Keratinocyte (primary cell): Measurements from ENCODE around the gene ASL. TPM values are rescaled to one million over a fixed set of nuclear protein-coding genes. Genes with fewer than 3 reads are reported as not detected.
"Not testable (repeated sequence)": the region's sequence is repeated elsewhere in the genome, so short reads cannot be mapped to it uniquely, and the experiment has no call there.

ENCODE experiments used
- DNase-seq: peaks from one replicate; pipeline ENCODE4 v3.0.0-alpha.2; 2011; ENCODE audit warnings: low read depth, missing footprints, low spot score
- FAIRE-seq: peaks from 2 replicates; lab custom pipeline; 2011; peaks lifted over from hg19 to GRCh38; lab: Jason Lieb, UNC
- H2AFZ ChIP-seq: 2 replicates; pipeline ENCODE4 v1.6.0; 2012; ENCODE audit warnings: low read length, control low read depth, inconsistent platforms; ENCODE audit not compliant: control insufficient read depth
- H3K27ac ChIP-seq: 2 replicates; pipeline ENCODE4 v1.5.1; 2011; ENCODE audit warnings: low read length; ENCODE audit not compliant: control insufficient read depth, insufficient read depth
- H3K27me3 ChIP-seq: 3 replicates; pipeline ENCODE4 v1.6.0; 2011; ENCODE audit warnings: low read length; ENCODE audit not compliant: control insufficient read depth, insufficient read depth; ENCODE audit errors: extremely low read depth
- H3K36me3 ChIP-seq, 2 experiments: 2 replicates in 1 of 2; 3 replicates in 1 of 2; pipeline ENCODE4 v1.5.1; 2011; ENCODE audit warnings: low read length in 2 of 2, mild to moderate bottlenecking in 1 of 2; ENCODE audit not compliant: control insufficient read depth in 2 of 2, insufficient read depth in 2 of 2; ENCODE audit errors: extremely low read depth in 1 of 2
- H3K4me1 ChIP-seq: 3 replicates; pipeline ENCODE4 v1.5.1; 2011; ENCODE audit warnings: low read length; ENCODE audit not compliant: control insufficient read depth, insufficient read depth; ENCODE audit errors: extremely low read depth
- H3K4me2 ChIP-seq: 3 replicates; pipeline ENCODE4 v1.6.0; 2011; ENCODE audit warnings: low read depth, low read length; ENCODE audit not compliant: control insufficient read depth, insufficient read depth; ENCODE audit errors: extremely low read depth
- H3K4me3 ChIP-seq, 3 experiments: fragments of 200-600 bp in 1 of 3; sonication (generic) in 1 of 3; 2 replicates in 2 of 3; 3 replicates in 1 of 3; pipeline ENCODE4 v1.5.1; 2011 to 2016; ENCODE audit warnings: low read length in 3 of 3, mild to moderate bottlenecking in 3 of 3, control low read depth in 2 of 3, inconsistent platforms in 1 of 3, low read depth in 1 of 3, mixed read lengths in 1 of 3, mixed run types in 1 of 3, moderate library complexity in 1 of 3; ENCODE audit not compliant: control insufficient read depth in 2 of 3, insufficient read depth in 2 of 3; ENCODE audit errors: extremely low read depth in 1 of 3
- H3K79me2 ChIP-seq: 2 replicates; pipeline ENCODE4 v1.6.0; 2012; ENCODE audit warnings: low read length; ENCODE audit not compliant: control insufficient read depth, insufficient read depth
- H3K9ac ChIP-seq: 3 replicates; pipeline ENCODE4 v1.6.0; 2011; ENCODE audit warnings: low read length; ENCODE audit not compliant: control insufficient read depth, insufficient read depth; ENCODE audit errors: extremely low read depth
- H3K9me1 ChIP-seq: 3 replicates; pipeline ENCODE4 v1.6.0; 2011; ENCODE audit warnings: low read length; ENCODE audit not compliant: control insufficient read depth, insufficient read depth; ENCODE audit errors: extremely low read depth
- H3K9me3 ChIP-seq: 2 replicates; pipeline ENCODE4 v1.5.1; 2012; ENCODE audit warnings: low read depth, low read length; ENCODE audit not compliant: control insufficient read depth
- H4K20me1 ChIP-seq: 3 replicates; pipeline ENCODE4 v1.6.0; 2011; ENCODE audit warnings: low read length; ENCODE audit not compliant: control insufficient read depth, insufficient read depth; ENCODE audit errors: extremely low read depth
- CTCF ChIP-seq, 3 experiments: IDR thresholded peaks in 1 of 3; conservative IDR thresholded peaks in 1 of 3; optimal IDR thresholded peaks in 1 of 3; 2 replicates in 2 of 3; 3 replicates in 1 of 3; pipeline versions ENCODE3 to v1.5.1; 2011; ENCODE audit warnings: low read length in 3 of 3, mild to moderate bottlenecking in 3 of 3, moderate library complexity in 2 of 3, control low read depth in 1 of 3, inconsistent platforms in 1 of 3; ENCODE audit not compliant: insufficient read depth in 2 of 3; ENCODE audit errors: extremely low read depth in 1 of 3
- EZH2 ChIP-seq: IDR thresholded peaks from one replicate; pipeline ENCODE4 v1.6.1; 2012; ENCODE audit warnings: inconsistent platforms, mild to moderate bottlenecking, low read length, moderate library complexity
- dilution Hi-C: fragments of 300-500 bp; cut with MboI; formaldehyde crosslinking; loops from one replicate; pipeline ENCODE4 v1.7.0; 2020; ENCODE audit warnings: low sequenced_read_pairs; ENCODE audit not compliant: extremely low pct_ligation_motif_present
- polyA plus RNA-seq, 5 experiments: library from polyadenylated mRNA; depleted of rRNA in 3 of 5; stranded (reverse) in 3 of 5; stranded (forward) in 1 of 5; unstranded in 1 of 5; fragments of >200 nt; gene quantifications; 1 replicate in 1 of 5; 2 replicates in 3 of 5; 3 replicates in 1 of 5; pipeline versions ENCODE4 v1.2.1 to v1.2.3, GENCODE V29; 2011 to 2012; ENCODE audit warnings: missing spikeins in 2 of 5, low read depth in 1 of 5, low replicate concordance in 1 of 5

ASL gene
- polyA plus RNA-seq, 1 donor (not counting 4 experiments of a cell fraction or from before 2014, with no cell fraction given): 24.4 TPM

- H3K79me2 ChIP-seq: peaks cover 13% of the 10 kb centered on the region
- no peaks in the 10 kb centered on the region for H3K36me3 ChIP-seq
- H4K20me1 ChIP-seq: no peaks in the 10 kb centered on the region
- no peaks in the 10 kb centered on the region for H3K27me3 ChIP-seq
- peak overlapping the region; percentile 26 for H3K27ac ChIP-seq
- no peak overlapping the region for H3K4me3 ChIP-seq
- FAIRE-seq (peak; percentile 82), DNase-seq (peak; percentile 52)
- H3K4me2 ChIP-seq: no peak overlapping the region
- no peak overlapping the region for H2AFZ ChIP-seq
- no peak overlapping the region for H3K9ac ChIP-seq
- H3K9me1 ChIP-seq: no peaks in the 10 kb centered on the region
- H3K4me1 ChIP-seq: peaks cover 15% of the 10 kb centered on the region
- dilution Hi-C loops: no loop called here
- H3K9me3 ChIP-seq: no peaks in the 10 kb centered on the region
- no peak for TF ChIP-seq EZH2
- TF ChIP-seq CTCF (optimal IDR thresholded peaks at IDR 0.05 in 1 of 3, IDR thresholded peaks at IDR 0.05 in 1 of 3, conservative IDR thresholded peaks at IDR 0.05 in 1 of 3; ENCODE audit: extremely low read depth in 1 of 3, insufficient read depth in 2 of 3, low read length in 3 of 3): no peak
These were observed 35.2 kb downstream of the ASL start for GRCh38 chr7:66110856-66111255.

GRCh38 chr7:66114743-66115649, 39.4 kb downstream of the ASL start, which contains the start of gene CRCP:
Gene CRCP (plus strand): TSS chr7:66114847. CDS start chr7:66114963, 116 bp downstream.
- Histone ChIP-seq H3K79me2 (peaks cover 53% of the 10 kb centered on the region), H3K4me2 (peak within 1 kb of the TSS; percentile 85), H3K9me1 (no peaks in the 10 kb centered on the region), H3K9ac (peak within 1 kb of the TSS; percentile 96), H3K27ac (peak within 1 kb of the TSS; percentile 90), H3K27me3 (no peaks in the 10 kb centered on the region), H3K9me3 (no peaks in the 10 kb centered on the region), H3K4me1 (peaks cover 26% of the 10 kb centered on the region), H3K4me3 (peak within 1 kb of the TSS; percentile 79 to 91 (median 86)), H4K20me1 (peaks cover 4% of the 10 kb centered on the region), H2AFZ (peak within 1 kb of the TSS; percentile 95), H3K36me3 (peaks cover 0 to 3% of the 10 kb centered on the region in 2 experiments)
- no peak for FAIRE-seq
- dilution Hi-C loops: no loop called here
- DNase-seq: no peak
- TF ChIP-seq CTCF (optimal IDR thresholded peaks at IDR 0.05 in 1 of 3, IDR thresholded peaks at IDR 0.05 in 1 of 3, conservative IDR thresholded peaks at IDR 0.05 in 1 of 3; ENCODE audit: extremely low read depth in 1 of 3, insufficient read depth in 2 of 3, low read length in 3 of 3) (peak; percentile 42 to 61 (median 47)), EZH2 (no peak)

GRCh38 chr7:66116680-66117420, 41.2 kb downstream of the ASL start:
- DNase-seq, H2AFZ ChIP-seq, H3K9ac ChIP-seq, H3K27me3 ChIP-seq, H4K20me1 ChIP-seq, H3K36me3 ChIP-seq, H3K27ac ChIP-seq, dilution Hi-C loops, H3K9me3 ChIP-seq, H3K9me1 ChIP-seq, H3K4me2 ChIP-seq, H3K4me3 ChIP-seq, FAIRE-seq: not testable (repeated sequence)
- peaks cover 70% of the 10 kb centered on the region for H3K79me2 ChIP-seq
- peaks cover 18% of the 10 kb centered on the region for H3K4me1 ChIP-seq
